Adipose tissue (tissue), 3 donors: ENCODE results near the gene ESX1. TPM values are rescaled to one million over a fixed set of nuclear protein-coding genes. Genes with fewer than 3 reads are reported as not detected.
"Not testable (repeated sequence)": the region's sequence is repeated elsewhere in the genome, so short reads cannot be mapped to it uniquely, and the experiment has no call there.

Source experiments
- H3K27ac ChIP-seq: one replicate; pipeline ENCODE4 v1.5.1; 2013; ENCODE audit warnings: low read depth, low read length
- WGBS, 3 donors: extraction: QIAGEN DNeasy Blood & Tissue Kit; methylation state at CpG; one replicate each; pipeline ENCODE4 v1.1.7; 2013; 5-methylcytosine and 5-hydroxymethylcytosine counted together
- polyA plus RNA-seq, 3 donors: library from polyadenylated mRNA; stranded (reverse); fragments of 200-250 nt; gene quantifications; one replicate each; pipeline ENCODE4 v1.2.3, GENCODE V29; 2013
- donor health status: healthy with polysubstance abuse.
- donor health status: Bipolar disorder and iron deficiency.
- donor health status: healthy.

The ESX1 gene
- polyA plus RNA-seq: not detected

DNA sequence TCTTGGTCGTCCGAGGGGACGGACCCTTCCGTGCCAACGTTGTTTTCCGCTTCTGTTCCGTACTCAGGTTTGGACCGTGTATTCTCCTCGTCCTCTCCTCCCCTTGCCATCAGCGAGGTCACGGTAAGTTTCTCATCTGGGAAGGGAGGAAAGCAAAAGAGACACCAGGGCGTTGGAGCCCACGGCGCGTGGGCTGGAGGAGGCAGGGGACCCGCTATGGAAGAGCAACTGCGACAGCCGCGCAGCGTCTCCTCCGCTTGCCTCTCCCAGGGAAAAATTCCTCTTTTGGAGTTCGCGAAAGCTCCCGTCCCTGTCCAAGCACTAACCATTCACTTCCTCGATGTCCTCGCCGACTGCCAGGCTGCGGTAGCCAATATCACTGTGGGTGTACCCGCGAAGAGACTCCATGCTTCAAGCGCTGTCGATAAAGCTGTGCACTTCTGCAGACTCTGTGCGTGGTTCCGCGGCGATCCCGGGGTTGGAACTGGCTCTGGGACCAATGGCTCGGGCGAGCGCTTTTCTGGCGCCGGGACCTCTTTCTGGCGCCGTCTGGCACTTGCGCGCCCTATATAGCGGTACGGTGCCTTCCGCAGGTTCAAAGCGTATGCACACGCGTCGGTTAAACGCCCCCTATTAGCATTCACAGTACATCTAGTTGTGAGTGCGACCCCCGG, at the start of gene ESX1:
ESX1 (minus strand) TSS at position 492 of the 674 bp plus-strand sequence; CDS start at position 408, 84 bp downstream.
- 1 to 33% (median 1%) methylated on average over 40 to 56 of the region's 56 CpGs for WGBS, 3 donors

DNA sequence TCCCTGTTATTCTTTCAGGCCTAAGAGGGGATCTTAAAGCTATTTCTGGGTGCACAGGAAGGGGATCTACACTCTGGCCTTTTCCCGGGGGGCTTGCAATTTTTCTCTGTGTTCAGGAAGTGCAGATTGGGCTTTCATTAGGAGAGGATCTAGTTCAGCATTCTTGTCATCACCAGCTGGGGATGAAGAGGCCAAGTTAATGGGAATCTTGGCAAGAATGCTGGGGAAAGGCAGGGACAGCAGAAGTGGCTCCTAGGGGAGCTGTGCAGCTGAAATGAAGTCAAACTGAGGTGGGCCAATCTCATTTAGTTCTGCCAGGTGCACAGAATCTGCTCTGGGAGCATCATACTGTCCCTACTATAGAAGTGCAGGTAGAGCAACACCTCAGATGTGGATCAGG, 40.9 kb upstream of the ESX1 start:
- no peak overlapping the region for H3K27ac ChIP-seq
- 63 to 67% (median 65%) methylated on average over 1 of the region's 1 CpG for WGBS, 3 donors

More for the DNA sequence above, at the start of gene ESX1:
- no peak within 1 kb of the TSS for H3K27ac ChIP-seq

DNA sequence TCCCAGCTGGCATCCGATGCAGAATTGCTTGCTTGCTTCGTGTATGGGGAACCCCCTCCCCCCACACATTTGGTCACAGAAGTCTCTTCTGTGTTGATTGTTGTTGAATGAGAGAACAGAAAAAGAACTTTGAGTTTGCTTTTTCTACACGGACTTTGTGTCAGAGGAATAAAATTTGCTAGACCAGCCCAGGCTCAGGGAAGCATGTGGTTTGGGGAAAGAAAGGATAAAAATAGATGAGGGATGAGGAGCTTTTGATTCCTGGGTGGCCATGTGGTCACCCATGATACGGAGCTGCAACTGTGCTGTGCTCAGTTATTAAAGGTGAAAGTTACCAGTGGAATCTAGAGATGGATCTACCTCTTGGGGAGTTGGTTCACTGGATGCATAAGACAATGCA, 34.2 kb upstream of the ESX1 start:
- WGBS, 3 donors: 46 to 54% (median 49%) methylated on average over 4 of the region's 4 CpGs

DNA sequence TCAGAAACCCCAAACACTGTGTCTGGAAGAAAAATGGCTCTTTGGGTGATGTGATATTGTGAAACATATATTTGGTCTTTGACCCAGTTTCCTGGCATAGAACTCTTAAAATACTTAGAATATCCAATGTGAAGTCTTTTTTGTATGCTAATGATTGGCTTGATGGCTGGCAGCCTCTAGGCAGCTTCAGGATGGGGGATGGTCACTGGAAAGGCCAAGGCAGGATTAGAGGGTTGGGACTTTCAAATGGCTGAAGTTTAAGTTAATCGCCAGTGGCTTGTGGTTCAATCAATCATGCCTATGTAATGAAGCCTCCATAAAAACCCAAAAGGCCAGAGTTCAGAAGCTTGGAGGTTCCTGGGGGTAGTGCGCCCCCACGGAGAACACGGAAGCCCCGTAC, 33.5 kb upstream of the ESX1 start:
- no peak overlapping the region for H3K27ac ChIP-seq
- 34 to 63% (median 53%) methylated on average over 5 of the region's 5 CpGs for WGBS, 3 donors

More for the DNA sequence above, 34.2 kb upstream of the ESX1 start:
- no peak overlapping the region for H3K27ac ChIP-seq

DNA sequence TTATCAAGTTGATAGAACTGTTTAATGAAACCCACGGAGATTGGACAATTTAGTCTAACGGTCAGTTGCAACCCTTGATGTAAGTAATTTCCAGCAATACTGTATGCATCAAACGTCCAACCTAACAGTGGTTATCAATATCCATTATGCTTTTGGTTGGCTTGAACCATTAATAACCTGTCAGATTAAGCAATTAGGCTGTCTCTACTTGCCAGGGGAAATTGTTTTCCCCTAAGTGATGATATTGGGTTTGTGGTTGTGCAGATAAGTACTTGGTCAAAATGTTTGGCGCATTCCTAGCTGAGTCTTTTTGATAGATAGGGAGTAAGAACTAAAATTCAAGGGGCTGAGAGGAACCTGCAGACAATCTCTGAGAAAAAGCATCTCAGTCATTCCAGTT, 30.5 kb upstream of the ESX1 start:
- WGBS, 3 donors: 61 to 72% (median 70%) methylated on average over 4 of the region's 4 CpGs
- no peak overlapping the region for H3K27ac ChIP-seq

DNA sequence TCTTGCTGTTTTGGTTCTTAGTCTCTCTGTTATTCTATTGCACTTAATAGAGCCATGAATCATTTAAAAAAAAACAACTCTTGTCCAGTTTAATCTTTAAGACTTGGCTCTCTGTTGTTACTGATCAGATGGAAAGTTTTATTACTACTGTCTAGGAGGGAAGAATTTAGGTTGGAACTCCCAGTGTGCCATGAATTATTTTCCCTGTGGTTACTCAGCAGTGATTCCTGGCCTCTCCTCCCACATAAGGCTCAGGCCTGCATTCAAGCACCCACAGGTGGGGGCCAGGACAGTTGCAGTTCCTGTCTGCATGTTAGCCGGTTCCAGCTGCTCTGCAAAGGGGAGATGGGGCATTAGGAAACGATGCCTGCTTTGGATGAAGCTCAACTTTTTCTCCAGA, 29.8 kb upstream of the ESX1 start:
- 52 to 66% (median 53%) methylated on average over 2 of the region's 2 CpGs for WGBS, 3 donors
- no peak overlapping the region for H3K27ac ChIP-seq

DNA sequence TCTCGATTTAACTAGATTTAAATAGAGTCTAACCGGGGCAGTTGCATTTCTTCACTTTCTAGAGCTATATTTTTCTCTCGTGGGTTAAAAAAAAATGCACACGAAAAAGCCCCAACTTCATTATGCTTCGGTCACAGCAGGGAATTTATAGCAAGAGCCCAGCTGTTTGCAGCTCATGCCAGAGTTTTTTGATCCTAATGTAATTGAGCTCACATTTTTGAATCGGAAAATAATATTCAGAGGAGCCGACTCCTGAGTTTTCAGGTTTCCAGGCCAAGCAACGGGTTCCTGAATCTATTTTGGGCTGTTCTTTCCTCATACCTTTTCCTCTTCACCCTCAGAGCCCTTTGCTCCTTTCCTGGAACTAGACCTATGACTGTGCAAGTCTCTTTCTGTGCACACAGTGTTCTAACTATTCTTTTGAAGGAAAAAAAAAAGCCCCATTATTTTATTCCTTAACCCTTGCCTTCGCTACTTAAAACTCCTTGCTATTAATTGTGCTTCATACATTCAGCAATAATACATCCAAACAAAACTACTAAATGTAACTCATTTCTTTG, 27.5 kb upstream of the ESX1 start:
- H3K27ac ChIP-seq: no peak overlapping the region
- WGBS, 3 donors: 25 to 41% (median 41%) methylated on average over 9 of the region's 9 CpGs

DNA sequence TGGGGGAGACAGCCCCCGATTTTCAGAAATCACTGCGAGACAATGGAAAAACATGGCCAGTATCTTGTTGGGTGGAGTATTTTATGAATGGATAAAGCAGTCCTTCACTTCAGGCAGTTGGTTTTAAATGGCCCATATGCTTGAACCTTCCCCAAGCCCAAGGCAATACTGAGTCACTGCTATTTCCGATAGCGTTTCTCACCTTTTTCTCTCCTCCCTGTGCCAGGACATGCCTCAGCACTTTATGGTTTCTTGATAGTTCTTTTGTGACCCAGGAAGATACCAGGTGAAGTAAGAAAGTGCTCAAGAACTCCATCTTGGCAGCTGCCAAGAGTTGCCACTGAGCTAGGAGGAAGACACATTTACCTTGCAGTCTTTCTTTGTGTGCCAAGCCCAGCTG, 26.8 kb upstream of the ESX1 start:
- H3K27ac ChIP-seq: no peak overlapping the region
- WGBS, 3 donors: 81 to 93% (median 82%) methylated on average over 4 of the region's 4 CpGs

DNA sequence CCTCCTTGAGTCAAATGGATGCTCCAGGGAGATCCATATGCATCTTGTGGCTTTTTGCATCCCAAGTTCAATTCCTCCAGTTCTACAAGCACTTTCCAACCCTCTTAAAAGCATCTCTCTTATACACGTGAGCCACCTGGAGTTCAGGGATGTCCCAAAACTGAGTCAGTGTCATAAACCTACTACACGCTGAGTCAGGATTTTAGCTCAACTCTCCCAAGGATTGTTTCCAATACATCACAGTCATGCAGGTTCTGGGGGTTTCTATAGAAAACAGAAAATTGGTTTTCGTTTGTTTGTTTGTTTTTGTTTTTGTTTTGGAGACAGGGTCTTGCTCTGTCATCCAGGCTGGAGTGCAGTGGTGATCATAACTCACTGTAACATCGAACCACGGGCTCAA, 25.9 kb upstream of the ESX1 start:
- H3K27ac ChIP-seq: no peak overlapping the region
- WGBS, 3 donors: 74 to 84% (median 78%) methylated on average over 5 of the region's 5 CpGs

DNA sequence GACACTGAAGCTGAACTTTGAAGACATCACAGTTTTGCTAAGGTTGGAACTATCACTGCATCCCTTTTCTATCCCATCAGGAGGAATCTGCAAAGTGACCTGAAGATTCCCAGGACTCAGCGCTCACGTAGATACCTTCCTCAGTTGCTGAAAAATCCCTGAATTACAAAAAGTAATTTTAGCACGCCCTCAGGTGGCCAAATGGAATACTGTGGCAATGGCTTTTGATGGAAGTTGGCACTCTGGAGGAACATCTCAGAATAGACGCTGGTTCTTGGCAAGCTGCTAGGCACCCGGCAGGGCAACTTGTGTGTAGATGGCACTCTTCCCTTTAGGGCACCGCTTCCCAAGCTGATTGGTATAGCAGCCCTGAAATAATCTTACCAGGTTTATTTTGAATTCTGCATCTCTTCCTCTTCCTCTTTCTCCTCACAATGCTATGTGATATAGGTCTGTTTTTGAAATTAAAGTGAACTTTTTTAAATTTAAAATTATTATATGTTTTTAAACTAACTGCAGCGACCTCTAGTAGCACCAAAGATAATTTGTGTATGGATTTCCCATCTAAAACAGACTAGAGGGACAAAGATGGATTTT, 16.3 kb upstream of the ESX1 start:
- 0 to 6% (median 1%) methylated on average over 6 to 7 of the region's 7 CpGs for WGBS, 3 donors

DNA sequence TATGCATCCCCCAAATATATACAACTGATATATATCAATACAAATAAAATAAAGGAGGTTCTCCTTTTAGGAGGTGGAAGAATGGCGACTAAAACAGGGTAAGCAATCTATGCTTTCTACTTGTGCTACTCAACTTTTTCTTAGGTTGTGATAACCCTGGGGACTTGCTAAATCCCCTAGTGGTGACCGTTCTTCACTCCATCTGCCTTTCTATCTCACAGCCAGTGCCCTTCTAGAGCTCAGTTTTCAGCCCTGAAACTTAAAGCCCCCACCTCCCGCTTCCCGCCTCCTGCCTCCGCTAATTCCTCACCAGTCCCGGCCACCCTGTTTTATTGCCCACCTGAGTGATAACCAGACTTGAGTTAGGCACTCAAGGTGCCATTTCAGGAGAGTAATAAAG, 15.5 kb upstream of the ESX1 start:
- WGBS, 3 donors: 13 to 57% (median 56%) methylated on average over 6 of the region's 6 CpGs
- H3K27ac ChIP-seq: no peak overlapping the region

More for the DNA sequence above, 16.3 kb upstream of the ESX1 start:
- no peak overlapping the region for H3K27ac ChIP-seq

DNA sequence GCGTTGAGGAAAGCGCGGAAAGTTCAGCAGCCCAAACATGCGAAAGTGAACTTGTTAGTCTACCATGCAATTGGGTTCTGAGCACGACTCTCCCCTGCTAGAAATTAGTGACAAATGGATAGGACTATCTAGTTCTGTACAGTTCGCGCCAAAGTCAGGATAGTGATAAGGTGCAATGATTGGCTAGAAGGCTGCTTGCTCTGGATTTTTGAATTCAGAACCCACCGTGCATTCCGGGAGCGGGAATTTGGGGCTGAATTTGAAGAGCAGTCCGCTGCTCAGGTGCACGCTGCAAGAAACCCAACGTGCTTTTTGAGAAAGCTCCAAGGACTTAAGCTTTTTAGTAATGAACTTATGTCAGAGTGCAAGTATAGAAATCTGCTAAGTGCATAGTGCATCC, 732 bp upstream of the ESX1 start:
- no peak overlapping the region for H3K27ac ChIP-seq
- WGBS, 3 donors: 5 to 33% (median 7%) methylated on average over 13 of the region's 13 CpGs

DNA sequence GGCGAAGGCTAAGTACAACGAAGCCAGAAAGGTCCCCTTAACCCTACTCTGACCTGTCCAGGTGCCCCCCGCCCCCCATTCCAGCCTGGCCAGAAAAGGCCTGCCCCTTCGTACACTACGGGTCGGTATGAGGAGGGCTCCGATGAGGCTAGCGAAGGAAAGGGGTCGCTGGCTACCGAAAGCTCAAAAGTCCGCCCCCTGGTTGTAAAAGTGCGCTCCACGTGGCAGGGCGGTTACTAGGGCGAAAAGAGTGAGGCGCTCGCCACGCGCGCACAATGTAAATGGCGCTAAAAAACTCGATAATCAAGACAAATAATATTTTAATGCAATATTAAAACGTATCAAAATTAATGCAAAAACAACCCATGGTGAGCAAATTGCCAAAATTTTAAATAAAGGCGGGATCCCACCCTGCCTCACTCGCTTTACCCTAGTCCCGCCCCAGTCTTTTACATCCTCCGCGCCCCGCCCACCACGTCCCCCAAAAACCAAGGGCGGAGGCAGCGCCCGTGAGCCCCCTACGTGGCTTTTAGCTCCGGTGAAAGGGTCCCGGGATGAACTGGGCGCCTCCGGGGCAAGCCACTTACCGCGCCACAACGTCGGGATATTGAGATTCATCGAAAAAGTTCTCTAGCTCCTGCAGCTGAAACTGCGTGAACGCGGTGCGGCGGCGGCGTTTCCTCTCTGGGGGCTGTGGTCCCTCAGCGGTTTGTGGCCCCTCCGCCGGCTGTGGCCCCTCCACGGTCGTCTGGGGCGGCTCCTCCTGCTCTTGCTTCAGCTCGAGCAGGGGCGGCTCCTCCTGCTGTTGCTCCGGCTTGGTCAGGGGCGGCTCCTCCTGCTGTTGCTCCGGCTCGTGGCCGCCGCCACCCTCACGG, 929 bp downstream of the ESX1 start:
- WGBS, 3 donors: 2 to 33% (median 4%) methylated on average over 53 to 65 of the region's 65 CpGs
- H3K27ac ChIP-seq: no peak overlapping the region

DNA sequence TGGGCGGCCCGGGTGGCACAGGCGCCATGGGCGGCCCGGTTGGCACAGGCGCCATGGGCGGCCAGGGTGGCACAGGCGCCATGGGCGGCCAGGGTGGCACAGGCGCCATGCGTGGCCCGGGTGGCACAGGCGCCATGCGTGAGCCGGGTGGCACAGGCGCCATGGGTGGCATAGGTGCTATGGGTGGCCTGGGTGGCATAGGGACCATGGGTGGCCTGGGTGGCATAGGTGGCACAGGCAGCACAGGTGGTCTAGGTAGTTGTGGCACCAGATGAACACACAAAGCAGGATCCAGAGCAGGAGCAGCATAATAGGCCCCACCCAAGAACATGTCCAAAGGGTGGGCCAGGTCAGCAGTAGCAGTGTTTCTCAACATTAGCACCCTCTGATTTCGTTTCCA, 4.3 kb downstream of the ESX1 start:
- WGBS, 3 donors: 78 to 95% (median 89%) methylated on average over 3 to 17 of the region's 17 CpGs
- no peak overlapping the region for H3K27ac ChIP-seq

DNA sequence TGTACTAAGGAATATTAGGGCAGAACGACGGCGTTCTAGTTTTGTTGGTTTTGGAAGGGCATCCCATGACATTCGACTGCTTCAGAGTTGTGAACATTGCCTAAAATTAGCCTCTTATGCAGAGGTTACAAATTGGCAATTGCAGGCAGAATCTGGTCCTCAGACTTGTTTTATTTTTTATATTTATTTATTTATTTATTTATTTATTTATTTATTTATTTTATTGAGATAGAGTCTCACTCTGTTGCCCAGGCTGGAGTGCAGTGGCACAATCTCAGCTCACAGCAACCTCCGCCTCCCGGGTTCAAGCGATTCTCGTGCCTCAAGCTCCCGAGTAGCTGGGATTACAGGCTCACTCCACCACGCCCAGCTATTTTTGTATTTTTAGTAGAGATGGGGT, 24.7 kb downstream of the ESX1 start:
- WGBS, 3 donors: 89 to 96% (median 92%) methylated on average over 9 to 10 of the region's 10 CpGs
- not testable (repeated sequence) for H3K27ac ChIP-seq

DNA sequence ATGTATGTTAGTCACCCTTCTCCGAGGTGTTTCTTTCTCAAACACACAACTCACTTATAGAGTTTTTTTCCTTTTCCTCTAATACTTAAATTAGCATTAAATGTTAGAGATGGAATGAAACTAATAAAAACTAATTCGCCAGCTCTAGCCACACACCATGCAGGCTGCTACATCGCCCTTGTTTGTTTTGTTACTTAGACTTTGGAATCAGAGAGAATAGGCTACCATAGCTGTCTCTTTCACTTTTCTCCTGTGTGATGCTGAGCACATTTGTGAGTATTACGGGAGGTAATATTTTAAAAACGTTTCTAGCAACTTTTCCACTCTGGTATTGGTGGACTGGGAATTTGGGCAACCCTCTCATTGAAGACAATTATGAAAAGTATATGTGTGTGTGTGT, 43.5 kb downstream of the ESX1 start:
- 65 to 82% (median 66%) methylated on average over 5 of the region's 5 CpGs for WGBS, 3 donors
- no peak overlapping the region for H3K27ac ChIP-seq

DNA sequence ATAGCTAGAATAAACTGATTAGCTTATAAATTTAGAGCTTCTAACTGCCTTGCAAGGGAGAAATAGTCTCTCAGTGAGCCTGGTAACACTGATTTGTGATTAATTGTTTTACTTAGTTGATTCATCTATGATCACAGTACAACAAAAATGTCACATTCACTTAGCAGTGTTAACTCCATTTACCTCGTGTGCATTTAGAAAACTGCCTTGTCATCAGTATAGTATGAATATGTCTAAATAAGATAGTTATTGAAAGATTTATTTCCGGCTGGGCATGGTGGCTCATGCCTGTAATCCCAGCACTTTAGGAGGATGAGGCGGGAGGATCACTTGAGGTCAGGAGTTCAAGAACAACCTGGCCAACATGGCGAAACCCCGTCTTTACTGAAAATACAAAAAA, 49.2 kb downstream of the ESX1 start:
- 78 to 85% (median 80%) methylated on average over 5 of the region's 5 CpGs for WGBS, 3 donors
- no peak overlapping the region for H3K27ac ChIP-seq
